Activated naive CD8-positive, alpha-beta T cell treated with anti-CD3 and anti-CD28 coated beads, Interleukin-2, amount 50 U/mL, for 16 hours (primary cell): ENCODE measurements around the gene TATDN3.
"Not testable (repeated sequence)": the region's sequence is repeated elsewhere in the genome, so short reads cannot be mapped to it uniquely, and the experiment has no call there.

Experiments
- DNase-seq: peaks from one replicate; pipeline ENCODE4 v3.0.0-alpha.2; 2020; ENCODE audit warnings: low read depth, low spot score

TATDN3 gene

DNA sequence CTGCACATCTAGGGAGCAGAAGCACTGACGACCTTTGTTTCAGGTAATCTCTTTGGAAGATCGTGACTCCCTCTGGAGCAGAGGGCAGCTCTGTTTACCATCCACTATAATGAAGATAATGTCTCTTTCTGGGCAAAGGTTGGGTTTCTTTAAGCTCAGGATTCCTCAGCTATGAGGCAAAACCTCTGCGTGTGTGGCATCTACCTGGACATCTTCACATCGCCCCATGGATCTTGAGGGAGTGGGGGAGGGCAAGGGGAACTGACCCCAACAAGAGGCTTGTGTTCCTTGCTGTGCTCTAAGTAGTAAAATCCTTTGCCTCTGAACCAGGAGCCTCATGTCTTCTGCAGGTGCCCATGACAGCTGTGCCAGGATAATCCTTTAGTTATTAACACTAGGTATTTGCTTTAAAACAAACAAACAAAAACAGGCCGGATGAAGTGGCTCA, 36.2 kb downstream of the TATDN3 start:
- DNase-seq = no peak

- DNase-seq = no peak
Observed at GRCh38 chr1:212828395-212828794, 36.7 kb downstream of the TATDN3 start.

DNA sequence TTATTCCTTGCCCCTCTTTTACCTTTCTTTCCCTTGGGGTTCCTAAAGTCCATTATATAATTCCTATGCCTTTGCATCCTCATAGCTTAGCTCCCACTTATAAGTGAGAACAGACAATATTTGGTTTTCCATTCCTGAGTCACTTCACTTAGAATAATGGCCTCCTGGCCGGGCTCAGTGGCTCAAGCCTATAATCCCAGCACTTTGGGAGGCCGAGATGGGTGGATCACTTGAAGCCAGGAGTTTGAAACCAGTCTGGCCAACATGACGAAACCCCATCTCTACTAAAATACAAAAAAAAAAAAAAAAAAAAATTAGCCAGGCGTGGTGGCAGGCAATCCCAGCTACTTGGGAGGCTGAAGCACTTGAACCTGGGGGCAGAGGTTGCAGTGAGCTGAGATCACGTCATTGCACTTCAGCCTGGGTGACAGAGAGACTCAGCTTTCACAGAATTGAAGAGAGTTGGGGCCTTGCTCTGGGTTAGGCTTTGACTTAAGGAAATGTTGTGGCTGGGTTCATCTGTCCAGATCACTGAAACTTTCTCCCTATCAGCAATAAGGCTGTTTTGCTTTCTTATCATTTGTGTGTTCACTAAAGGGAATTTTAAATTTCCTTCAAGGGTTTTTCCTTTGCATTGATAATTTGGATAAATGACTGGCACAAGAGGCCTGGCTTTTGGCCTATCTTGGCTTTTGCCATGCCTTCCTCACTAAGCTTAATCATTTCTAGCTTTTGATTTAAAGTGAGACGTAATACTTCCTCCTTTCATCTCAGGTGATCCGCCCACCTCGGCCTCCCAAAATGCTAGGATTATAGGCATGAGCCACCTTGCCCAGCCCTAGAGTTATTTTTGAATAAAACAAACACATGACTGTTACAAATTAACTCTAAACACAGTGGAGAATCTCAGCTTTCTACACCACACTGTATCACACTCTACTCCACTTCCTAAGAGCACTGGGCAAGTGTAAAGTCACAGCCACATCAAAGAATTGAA, 41.8 kb downstream of the TATDN3 start:
- not testable (repeated sequence) for DNase-seq

DNA sequence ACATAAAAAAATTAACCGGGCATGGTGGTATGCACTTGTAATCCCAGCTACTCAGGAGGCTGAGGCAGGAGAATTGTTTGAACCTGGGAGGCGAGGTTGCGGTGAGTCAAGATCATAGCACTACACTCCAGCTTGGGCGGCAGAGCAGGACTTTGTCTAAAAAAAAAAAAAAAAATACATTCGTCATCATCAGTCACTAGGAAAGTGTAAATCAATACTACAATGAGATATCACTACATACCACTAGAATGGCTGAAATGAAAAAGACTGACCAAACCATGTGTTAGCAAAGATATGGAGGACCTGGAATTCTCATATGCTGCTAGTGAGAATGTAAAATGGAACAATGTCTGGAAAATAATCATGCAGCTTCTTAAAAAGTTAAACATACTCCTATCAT, 46.5 kb downstream of the TATDN3 start:
- no peak for DNase-seq

DNA sequence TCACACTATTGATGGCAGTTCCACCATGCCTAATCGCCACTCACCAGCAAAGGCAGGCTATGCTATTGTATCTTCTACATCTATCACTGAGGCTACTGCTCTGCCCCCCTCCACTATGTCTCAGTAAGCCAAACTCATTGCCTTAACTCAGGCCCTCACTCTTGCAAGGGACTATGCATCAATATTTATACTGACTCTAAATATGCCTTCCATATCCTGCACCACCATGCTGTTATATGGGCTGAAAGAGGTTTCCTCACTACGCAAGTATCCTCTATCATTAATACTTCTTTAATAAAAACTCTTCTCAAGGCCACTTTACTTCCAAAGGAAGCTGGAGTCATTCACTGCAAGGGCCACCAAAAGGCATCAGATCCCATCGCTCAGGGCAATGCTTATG, 52.8 kb downstream of the TATDN3 start:
- not testable (repeated sequence) for DNase-seq

- no peak for DNase-seq
Observed at GRCh38 chr1:212847549-212847948, 55.9 kb downstream of the TATDN3 start, which contains the start of gene SPATA45. Gene SPATA45 (minus strand): TSS chr1:212847649. CDS start chr1:212836149, 11,500 bp downstream.

DNA sequence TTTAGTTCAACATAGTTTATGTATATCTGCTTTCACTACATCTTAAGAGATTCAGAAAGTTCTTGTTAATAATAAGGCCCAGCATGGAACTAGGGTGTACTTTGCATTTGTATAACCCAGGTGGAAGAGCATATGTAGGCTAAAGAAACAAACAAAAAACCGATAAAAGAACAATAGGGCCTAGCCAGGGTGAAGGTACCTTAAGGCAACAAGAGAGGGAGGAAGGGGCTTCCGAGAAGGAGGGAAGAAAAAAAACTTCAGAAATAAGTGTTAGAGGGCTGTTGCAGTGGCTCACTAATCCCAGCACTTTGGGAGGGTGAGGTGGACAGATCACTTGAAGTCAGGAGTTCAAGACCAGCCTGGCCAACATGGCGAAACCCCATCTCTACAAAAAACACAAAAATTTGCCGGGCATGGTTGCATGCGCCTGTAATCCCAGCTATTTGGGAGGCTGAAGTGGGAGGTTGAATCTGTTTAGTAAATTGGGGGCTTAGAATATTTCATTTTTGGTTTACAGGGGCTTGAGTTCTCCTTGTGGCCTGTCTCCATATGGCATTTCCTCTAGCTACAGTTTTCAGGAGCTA, 60.5 kb downstream of the TATDN3 start:
- DNase-seq = no peak

GRCh38 chr1:212853658-212854057, 62.0 kb downstream of the TATDN3 start:
- no peak for DNase-seq

GRCh38 chr1:212856755-212857154, 65.1 kb downstream of the TATDN3 start:
- no peak for DNase-seq

- peak; percentile 86 for DNase-seq
Observed at GRCh38 chr1:212857992-212858460, 66.3 kb downstream of the TATDN3 start, which contains the start of gene FLVCR1. Gene FLVCR1 (plus strand): TSS chr1:212858275. CDS start chr1:212858453, 178 bp downstream.

GRCh38 chr1:212858461-212859265, 67.0 kb downstream of the TATDN3 start:
- no peak for DNase-seq

- DNase-seq = no peak
Observed at GRCh38 chr1:212860713-212861581, 69.3 kb downstream of the TATDN3 start.

- DNase-seq = no peak
Observed at GRCh38 chr1:212862111-212862690, 70.5 kb downstream of the TATDN3 start.

DNA sequence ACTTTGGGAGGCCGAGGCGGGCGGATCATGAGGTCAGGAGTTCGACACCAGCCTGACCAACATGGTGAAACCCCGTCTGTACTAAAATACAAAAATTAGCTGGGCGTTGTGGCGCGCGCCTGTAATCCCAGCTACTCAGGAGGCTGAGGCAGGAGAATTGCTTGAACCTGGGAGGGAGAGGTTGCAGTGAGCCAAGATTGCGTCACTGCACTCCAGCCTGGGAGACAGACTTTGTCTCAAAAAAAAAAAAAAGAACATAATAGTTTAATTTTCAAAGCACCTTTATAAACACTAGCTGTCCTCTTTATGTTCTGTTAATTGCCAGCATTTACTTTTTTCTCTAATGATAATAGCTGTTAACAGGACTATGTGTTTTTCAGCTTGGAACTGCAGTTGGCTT, 71.7 kb downstream of the TATDN3 start:
- DNase-seq = not testable (repeated sequence)

DNA sequence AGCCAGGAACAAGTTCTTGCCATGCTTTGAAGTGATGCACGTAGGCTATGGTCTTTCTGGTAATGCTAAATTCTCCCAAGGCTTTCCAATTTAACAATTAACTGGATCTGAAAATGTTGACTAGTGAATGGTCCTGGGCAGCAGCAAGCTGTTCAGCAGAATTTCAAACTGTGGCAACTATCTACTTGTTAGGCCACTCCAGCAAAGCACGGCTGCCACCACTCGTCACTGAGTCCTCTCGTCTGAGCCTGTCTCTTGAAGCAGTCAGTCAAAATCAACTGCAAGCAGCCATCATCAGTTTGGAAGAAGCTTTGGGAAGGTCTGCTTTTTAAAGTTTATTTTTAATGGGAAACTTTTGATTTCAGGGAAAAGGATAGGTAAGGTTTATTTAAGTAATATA, 72.5 kb downstream of the TATDN3 start:
- DNase-seq = no peak
